HCT116 (cell line): ENCODE measurements around the gene NRXN2. TPM values are rescaled to one million over a fixed set of nuclear protein-coding genes. Genes with fewer than 3 reads are reported as not detected.

ENCODE experiments used
- ATAC-seq: fragments of 200-7000 bp; cut with Tn5 transposase; 2 replicates; pipeline ENCODE4 v1.9.1; 2020; ENCODE audit warnings: mild to moderate bottlenecking, moderate library complexity
- BruUV-seq: library from RNA; stranded (reverse); fragments of 400-500 nt; replicated peaks from 2 replicates; lab custom pipeline; 2021; lab: Mats Ljungman, UMichigan
- CTCF ChIA-PET: fragments of 300-600 bp; sonication (Branson Sonifier 250); formaldehyde crosslinking; loops from one replicate; lab custom pipeline; 2021; ENCODE audit warnings: antibody characterized with exemption; lab: Charles Lee
- POLR2A ChIA-PET: fragments of 300-600, 350-600 bp; sonication (Branson Sonifier 250); formaldehyde crosslinking; loops from one replicate; lab custom pipeline; 2021; ENCODE audit warnings: antibody characterized with exemption; lab: Charles Lee
- RAD21 ChIA-PET, 2 experiments: fragments of 300-600 bp; sonication (Branson Sonifier 250); formaldehyde crosslinking; loops; one replicate each; lab custom pipeline; 2023; ENCODE audit warnings: low total read pairs in 2 of 2; ENCODE audit not compliant: uncharacterized antibody in 2 of 2, unreplicated experiment in 2 of 2, low non-redundant PET in 1 of 2; lab: Charles Lee
- DNase-seq: peaks from one replicate; pipeline ENCODE4 v3.0.0-alpha.2; 2010; ENCODE audit warnings: low read depth, low spot score
- H2AFZ ChIP-seq: fragments of 200-600 bp; shearing (Covaris generic), sonication (generic); 2 replicates; pipeline ENCODE4 v1.6.1; 2017; ENCODE audit warnings: low read depth, mixed run types, mixed read lengths, antibody characterized with exemption, low read length; ENCODE audit not compliant: poor library complexity, severe bottlenecking
- H3K27ac ChIP-seq: 2 replicates; pipeline ENCODE4 v1.5.1; 2012; ENCODE audit warnings: low read depth, low read length
- H3K27me3 ChIP-seq: fragments of 200-600 bp; sonication (generic); 2 replicates; pipeline ENCODE4 v1.6.1; 2016; ENCODE audit warnings: mixed run types, low read length, mixed read lengths; ENCODE audit not compliant: insufficient read depth
- H3K36me3 ChIP-seq, 2 experiments: fragments of 200-500 bp in 1 of 2; fragments of 200-600 bp in 1 of 2; sonication (Bioruptor generic) in 1 of 2; sonication (generic) in 1 of 2; 2 replicates each; pipeline versions ENCODE4 v1.5.1 to v1.6.1; 2014 to 2016; ENCODE audit warnings: low read length in 2 of 2, inconsistent platforms in 1 of 2, mixed read lengths in 1 of 2, mixed run types in 1 of 2; ENCODE audit not compliant: insufficient read depth in 2 of 2, control insufficient read depth in 1 of 2
- H3K4me1 ChIP-seq, 2 experiments: fragments of 200-600 bp in 1 of 2; sonication (generic) in 1 of 2; 2 replicates each; pipeline versions ENCODE4 v1.5.1 to v1.6.1; 2012 to 2017; ENCODE audit warnings: low read length in 2 of 2, inconsistent platforms in 1 of 2, mild to moderate bottlenecking in 1 of 2, mixed read lengths in 1 of 2, mixed run types in 1 of 2, moderate library complexity in 1 of 2; ENCODE audit not compliant: insufficient read depth in 2 of 2, control insufficient read depth in 1 of 2
- H3K4me2 ChIP-seq: fragments of 200-600 bp; sonication (generic); 2 replicates; pipeline ENCODE4 v1.6.1; 2017; ENCODE audit warnings: mixed run types, low read length, mixed read lengths
- H3K4me3 ChIP-seq, 2 experiments: fragments of 200-600 bp in 1 of 2; sonication (generic) in 1 of 2; replicated peaks in 1 of 2; 2 replicates each; pipeline ENCODE4 v1.5.1; 2011 to 2016; ENCODE audit warnings: low read length in 2 of 2, control low read depth in 1 of 2, low read depth in 1 of 2, mild to moderate bottlenecking in 1 of 2, mixed read lengths in 1 of 2, mixed run types in 1 of 2
- H3K79me2 ChIP-seq: fragments of 200-600 bp; sonication (generic); 2 replicates; pipeline ENCODE4 v1.6.1; 2017; ENCODE audit warnings: mild to moderate bottlenecking, mixed run types, low read length, moderate library complexity, mixed read lengths; ENCODE audit not compliant: insufficient read depth
- H3K9ac ChIP-seq: fragments of 200-600 bp; sonication (generic); 2 replicates; pipeline ENCODE4 v1.6.1; 2016; ENCODE audit warnings: low read length, mixed read lengths
- H3K9me2 ChIP-seq: fragments of 200-600 bp; sonication (generic), shearing (Covaris generic); 2 replicates; pipeline ENCODE4 v1.6.1; 2017; ENCODE audit warnings: mixed run types, mild to moderate bottlenecking, moderate library complexity; ENCODE audit not compliant: insufficient read depth
- H3K9me3 ChIP-seq, 2 experiments: fragments of 200-500 bp in 1 of 2; fragments of 200-600 bp in 1 of 2; sonication (Bioruptor generic) in 1 of 2; sonication (generic) in 1 of 2; 2 replicates each; pipeline ENCODE4 v1.6.1; 2014 to 2017; ENCODE audit warnings: low read length in 2 of 2, mixed read lengths in 2 of 2, inconsistent platforms in 1 of 2, low read depth in 1 of 2, mild to moderate bottlenecking in 1 of 2, mixed run types in 1 of 2, moderate library complexity in 1 of 2; ENCODE audit not compliant: control insufficient read depth in 1 of 2, insufficient read depth in 1 of 2
- H4K20me1 ChIP-seq: fragments of 200-600 bp; sonication (generic), shearing (Covaris generic); 2 replicates; pipeline ENCODE4 v1.6.1; 2017; ENCODE audit warnings: mixed run types, mild to moderate bottlenecking, moderate library complexity; ENCODE audit not compliant: insufficient read depth
- ELF1 ChIP-seq: IDR thresholded peaks from 2 replicates; pipeline ENCODE4 v1.6.1; 2012; ENCODE audit warnings: low read depth, borderline replicate concordance
- EZH2phosphoT487 ChIP-seq: fragments of 200-600 bp; IDR thresholded peaks from 2 replicates; pipeline ENCODE4 v1.6.1; 2018; ENCODE audit warnings: antibody characterized with exemption, borderline replicate concordance
- JUND ChIP-seq: IDR thresholded peaks from 2 replicates; pipeline ENCODE4 v1.6.1; 2012
- POLR2A ChIP-seq: IDR thresholded peaks from 2 replicates; pipeline ENCODE4 v1.7.0; 2011; ENCODE audit warnings: borderline replicate concordance; ENCODE audit not compliant: insufficient read depth, insufficient read length; ENCODE audit errors: extremely low read depth
- POLR2AphosphoS5 ChIP-seq: IDR thresholded peaks from 2 replicates; pipeline ENCODE4 v1.6.1; 2011; ENCODE audit warnings: mild to moderate bottlenecking, low read depth, low read length, moderate library complexity
- SIN3A ChIP-seq: IDR thresholded peaks from 2 replicates; pipeline ENCODE4 v1.6.1; 2012; ENCODE audit warnings: low read depth
- SP1 ChIP-seq: IDR thresholded peaks from 2 replicates; pipeline ENCODE4 v1.6.1; 2012; ENCODE audit warnings: low read depth
- TCF7L2 ChIP-seq: IDR thresholded peaks from 2 replicates; pipeline ENCODE4 v1.7.0; 2011; ENCODE audit warnings: borderline replicate concordance, inconsistent platforms; ENCODE audit not compliant: insufficient read depth, insufficient read length; ENCODE audit errors: extremely low read depth
- YY1 ChIP-seq: IDR thresholded peaks from 2 replicates; pipeline ENCODE4 v1.6.1; 2011; ENCODE audit warnings: low read length, low read depth, moderate library complexity, mild to moderate bottlenecking; ENCODE audit not compliant: insufficient replicate concordance; ENCODE audit errors: extremely low read depth
- ZFX ChIP-seq: fragments of 450-650 bp; IDR thresholded peaks from 2 replicates; pipeline ENCODE4 v1.6.1; 2017
- intact Hi-C: fragments of 100-400 bp; cut with micrococcal nuclease; formaldehyde crosslinking; loops from 2 replicates; pipeline ENCODE4 v1.10.0; 2022
- total RNA-seq: library from RNA; stranded (reverse); gene quantifications from one replicate; pipeline ENCODE4 v1.2.1, GENCODE V29; 2021; ENCODE audit not compliant: unreplicated experiment
- TF ChIP-seq, protein P1 (sequence below): IDR thresholded peaks from 2 replicates; pipeline ENCODE4 v1.6.1; 2011; ENCODE audit warnings: mild to moderate bottlenecking, low read length, moderate library complexity; ENCODE audit not compliant: insufficient replicate concordance; ENCODE audit errors: extremely low read depth
- TF ChIP-seq, protein P2 (sequence below): IDR thresholded peaks from 2 replicates; pipeline ENCODE4 v1.6.1; 2012
- TF ChIP-seq, protein P3 (sequence below): IDR thresholded peaks from 2 replicates; pipeline ENCODE4 v1.6.1; 2012

Gene NRXN2
- total RNA-seq, 1 experiment from 2014 or later = 1.5 TPM

DNA sequence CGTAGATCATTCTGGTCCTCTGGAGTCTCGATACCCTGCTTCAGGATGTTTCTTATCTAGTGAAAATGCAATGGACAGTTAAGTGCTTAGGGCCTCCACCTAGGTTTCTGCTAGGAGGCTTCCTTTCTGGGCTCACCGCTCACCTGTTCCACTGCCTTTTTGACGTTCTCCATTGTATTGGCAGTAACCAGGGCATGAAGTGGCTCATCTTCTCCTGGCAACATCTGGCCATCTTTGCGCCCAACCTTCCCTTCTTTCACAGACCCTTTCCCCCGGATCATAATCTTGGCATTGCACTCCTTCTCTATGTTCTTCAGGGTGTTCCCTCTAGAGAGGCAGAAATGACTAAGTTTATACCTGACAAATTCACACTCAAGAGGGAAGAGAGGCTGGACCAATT, 46.3 kb upstream of the NRXN2 start:
- POLR2A ChIA-PET = no interaction called here
- Histone ChIP-seq H3K9ac (no peak overlapping the region), H3K4me2 (no peak overlapping the region), H3K4me3 (no peak overlapping the region)
- TF ChIP-seq, protein P1, sequence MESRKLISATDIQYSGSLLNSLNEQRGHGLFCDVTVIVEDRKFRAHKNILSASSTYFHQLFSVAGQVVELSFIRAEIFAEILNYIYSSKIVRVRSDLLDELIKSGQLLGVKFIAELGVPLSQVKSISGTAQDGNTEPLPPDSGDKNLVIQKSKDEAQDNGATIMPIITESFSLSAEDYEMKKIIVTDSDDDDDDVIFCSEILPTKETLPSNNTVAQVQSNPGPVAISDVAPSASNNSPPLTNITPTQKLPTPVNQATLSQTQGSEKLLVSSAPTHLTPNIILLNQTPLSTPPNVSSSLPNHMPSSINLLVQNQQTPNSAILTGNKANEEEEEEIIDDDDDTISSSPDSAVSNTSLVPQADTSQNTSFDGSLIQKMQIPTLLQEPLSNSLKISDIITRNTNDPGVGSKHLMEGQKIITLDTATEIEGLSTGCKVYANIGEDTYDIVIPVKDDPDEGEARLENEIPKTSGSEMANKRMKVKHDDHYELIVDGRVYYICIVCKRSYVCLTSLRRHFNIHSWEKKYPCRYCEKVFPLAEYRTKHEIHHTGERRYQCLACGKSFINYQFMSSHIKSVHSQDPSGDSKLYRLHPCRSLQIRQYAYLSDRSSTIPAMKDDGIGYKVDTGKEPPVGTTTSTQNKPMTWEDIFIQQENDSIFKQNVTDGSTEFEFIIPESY = no peak
- TF ChIP-seq SP1 (no peak), SIN3A (no peak), POLR2A (no peak), TCF7L2 (no peak), POLR2AphosphoS5 (no peak)
- TF ChIP-seq, protein P2, sequence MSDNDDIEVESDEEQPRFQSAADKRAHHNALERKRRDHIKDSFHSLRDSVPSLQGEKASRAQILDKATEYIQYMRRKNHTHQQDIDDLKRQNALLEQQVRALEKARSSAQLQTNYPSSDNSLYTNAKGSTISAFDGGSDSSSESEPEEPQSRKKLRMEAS = no peak
- TF ChIP-seq, all 23 proteins: peak for 0
- ATAC-seq = no peak
- DNase-seq = no peak
- RAD21 ChIA-PET = no interaction called here
- no peaks in the 10 kb centered on the region for H3K27me3 ChIP-seq
- no peak overlapping the region for H2AFZ ChIP-seq
- intact Hi-C loops = no loop called here
- CTCF ChIA-PET = no interaction called here
- H3K4me1 ChIP-seq = no peaks in the 10 kb centered on the region
- H3K36me3 ChIP-seq = peaks cover 91 to 95% of the 10 kb centered on the region in 2 experiments
- no TSS peak for BruUV-seq
- no peaks in the 10 kb centered on the region for H3K9me3 ChIP-seq
- no peak overlapping the region for H3K27ac ChIP-seq
- H4K20me1 ChIP-seq = peaks cover 57% of the 10 kb centered on the region; the same call in 1 of the 2 replicates
- H3K9me2 ChIP-seq = no peaks in the 10 kb centered on the region
- peaks cover 92% of the 10 kb centered on the region for H3K79me2 ChIP-seq

DNA sequence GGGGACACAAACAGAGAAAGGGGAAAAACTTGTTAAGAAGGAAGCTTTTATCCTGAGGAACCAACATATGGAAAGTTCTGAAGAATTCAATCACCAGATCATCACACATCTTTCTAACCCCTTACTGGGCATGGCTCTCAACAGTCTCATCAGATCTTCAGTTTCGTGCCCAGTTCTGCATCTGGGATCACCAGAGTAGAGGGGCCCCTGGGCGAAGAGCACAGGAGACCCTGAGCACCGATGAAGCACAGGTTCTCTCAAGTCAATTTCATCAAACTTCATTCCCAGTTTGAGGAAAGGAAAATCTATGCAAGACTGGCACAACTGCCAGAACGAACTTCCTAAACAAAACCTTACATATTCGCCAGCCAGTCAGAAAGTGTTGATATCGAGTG, 45.3 kb upstream of the NRXN2 start:
- ChIA-PET RAD21 (no interaction called here), CTCF (no interaction called here), POLR2A (no interaction called here)
- Histone ChIP-seq H3K4me2 (no peak overlapping the region), H3K9me2 (no peaks in the 10 kb centered on the region), H2AFZ (no peak overlapping the region), H4K20me1 (peaks cover 51% of the 10 kb centered on the region; the same call in 1 of the 2 replicates), H3K4me1 (no peaks in the 10 kb centered on the region), H3K9me3 (no peaks in the 10 kb centered on the region), H3K79me2 (peaks cover 85% of the 10 kb centered on the region), H3K27ac (no peak overlapping the region), H3K9ac (no peak overlapping the region), H3K36me3 (peaks cover 91% of the 10 kb centered on the region in 2 experiments), H3K4me3 (no peak overlapping the region), H3K27me3 (no peaks in the 10 kb centered on the region)
- TF ChIP-seq, protein P3, sequence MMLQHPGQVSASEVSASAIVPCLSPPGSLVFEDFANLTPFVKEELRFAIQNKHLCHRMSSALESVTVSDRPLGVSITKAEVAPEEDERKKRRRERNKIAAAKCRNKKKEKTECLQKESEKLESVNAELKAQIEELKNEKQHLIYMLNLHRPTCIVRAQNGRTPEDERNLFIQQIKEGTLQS = no peak
- TF ChIP-seq SIN3A (no peak), ELF1 (no peak), JUND (no peak), EZH2phosphoT487 (no peak), ZFX (no peak), YY1 (no peak), SP1 (no peak)
- TF ChIP-seq, protein P1 = no peak
- TF ChIP-seq, protein P2 = no peak
- DNase-seq = no peak
- intact Hi-C loops = no loop called here
- no peak for ATAC-seq
- no TSS peak for BruUV-seq
